Panc1 (cell line): ENCODE data around the gene ZW10. TPM values are rescaled to one million over a fixed set of nuclear protein-coding genes. Genes with fewer than 3 reads are reported as not detected.
A peak's percentile ranks its signal among the peaks of the same experiment; 100 is the strongest.

Experiments
- ATAC-seq: fragments of 200-7000 bp; cut with Tn5 transposase; 2 replicates; pipeline ENCODE4 v1.9.1; 2020; ENCODE audit warnings: mild to moderate bottlenecking, moderate library complexity
- Bru-seq: library from RNA; stranded (reverse); fragments of 400-500 nt; gene quantifications from one replicate; lab custom pipeline; 2021; lab: Mats Ljungman, UMichigan
- BruChase-seq, 2 experiments: library from RNA; stranded (reverse); fragments of 400-500 nt; gene quantifications; one replicate each; lab custom pipeline; 2021; lab: Mats Ljungman, UMichigan
- BruUV-seq: library from RNA; stranded (reverse); fragments of 400-500 nt; replicated peaks from 2 replicates; lab custom pipeline; 2021; lab: Mats Ljungman, UMichigan
- CTCF ChIA-PET: fragments of 300-600 bp; sonication (Branson Sonifier 250); formaldehyde crosslinking; loops from one replicate; lab custom pipeline; 2022; ENCODE audit warnings: antibody characterized with exemption; lab: Charles Lee
- POLR2A ChIA-PET: fragments of 300-600 bp; sonication (Branson Sonifier 250); formaldehyde crosslinking; loops from one replicate; lab custom pipeline; 2022; ENCODE audit warnings: antibody characterized with exemption; lab: Charles Lee
- DNase-seq: peaks from one replicate; pipeline ENCODE4 v3.0.0-alpha.2; 2010; ENCODE audit warnings: low read depth, low spot score
- H3K27ac ChIP-seq: 2 replicates; pipeline ENCODE4 v1.5.1; 2011; ENCODE audit warnings: mild to moderate bottlenecking, low read length, inconsistent platforms
- H3K27me3 ChIP-seq: fragments of 200-500 bp; sonication (Bioruptor generic); 2 replicates; pipeline ENCODE4 v1.6.0; 2014; ENCODE audit warnings: low read length, inconsistent platforms; ENCODE audit not compliant: control insufficient read depth, insufficient read depth
- H3K36me3 ChIP-seq: fragments of 200-500 bp; sonication (Bioruptor generic); 2 replicates; pipeline ENCODE4 v1.5.1; 2014; ENCODE audit warnings: inconsistent platforms, mild to moderate bottlenecking, low read length, moderate library complexity; ENCODE audit not compliant: control insufficient read depth, insufficient read depth
- H3K4me1 ChIP-seq: 2 replicates; pipeline ENCODE4 v1.5.1; 2011; ENCODE audit warnings: inconsistent platforms, mild to moderate bottlenecking, low read length, moderate library complexity; ENCODE audit not compliant: control insufficient read depth, insufficient read depth
- H3K4me3 ChIP-seq, 2 experiments: 2 replicates each; pipeline ENCODE4 v1.5.1; 2011 to 2012; ENCODE audit warnings: low read depth in 2 of 2, low read length in 2 of 2, mild to moderate bottlenecking in 2 of 2, inconsistent platforms in 1 of 2, moderate library complexity in 1 of 2
- H3K9me3 ChIP-seq: fragments of 200-500 bp; sonication (Bioruptor generic); 2 replicates; pipeline ENCODE4 v1.5.1; 2014; ENCODE audit warnings: low read depth, mild to moderate bottlenecking, inconsistent platforms, low read length, moderate library complexity; ENCODE audit not compliant: control insufficient read depth, insufficient read depth
- POLR2AphosphoS5 ChIP-seq: IDR thresholded peaks from 2 replicates; pipeline ENCODE4 v1.6.1; 2012; ENCODE audit warnings: mild to moderate bottlenecking, low read depth, low read length, moderate library complexity
- SIN3A ChIP-seq: IDR thresholded peaks from 2 replicates; pipeline ENCODE4 v1.6.1; 2012; ENCODE audit warnings: low read depth, mild to moderate bottlenecking, low read length, moderate library complexity, borderline replicate concordance; ENCODE audit not compliant: insufficient read depth
- TCF7L2 ChIP-seq: IDR thresholded peaks from 2 replicates; pipeline ENCODE4 v1.6.1; 2011; ENCODE audit warnings: mild to moderate bottlenecking, low read depth, low read length, inconsistent platforms
- in situ Hi-C: cut with HindIII; loops from 2 replicates; pipeline ENCODE4 v1.10.0; 2016; ENCODE audit warnings: low sequenced_read_pairs, low pct_unique_long_range_greater_than_20kb
- intact Hi-C: fragments of 100-400 bp; cut with micrococcal nuclease; formaldehyde crosslinking; loops from one replicate; pipeline ENCODE4 v1.10.0; 2022; ENCODE audit not compliant: unreplicated experiment
- long read RNA-seq: library from polyadenylated mRNA; unstranded; transcript quantifications from one replicate; pipeline ENCODE4 v2.0.0, GENCODE V29; 2021; ENCODE audit not compliant: unreplicated experiment
- polyA plus RNA-seq: library from polyadenylated mRNA; unstranded; fragments of >200 nt; gene quantifications from one replicate; pipeline ENCODE4 v1.2.1, GENCODE V29; 2012; ENCODE audit warnings: missing spikeins; ENCODE audit not compliant: insufficient read length
- total RNA-seq: library from RNA; stranded (reverse); gene quantifications from one replicate; pipeline ENCODE4 v1.2.1, GENCODE V29; 2021; ENCODE audit not compliant: unreplicated experiment
- TF ChIP-seq, protein P1 (sequence below), 2 experiments: IDR thresholded peaks; 2 replicates each; pipeline ENCODE4 v1.6.1; 2011 to 2012; ENCODE audit warnings: low read depth in 2 of 2, control low read depth in 1 of 2, low read length in 1 of 2, mild to moderate bottlenecking in 1 of 2, moderate library complexity in 1 of 2; ENCODE audit not compliant: insufficient read depth in 1 of 2
- TF ChIP-seq, protein P2 (sequence below): fragments of 450-650 bp; IDR thresholded peaks from 2 replicates; pipeline ENCODE4 v1.5.1; 2017; ENCODE audit warnings: mild to moderate bottlenecking

Gene ZW10, protein sequence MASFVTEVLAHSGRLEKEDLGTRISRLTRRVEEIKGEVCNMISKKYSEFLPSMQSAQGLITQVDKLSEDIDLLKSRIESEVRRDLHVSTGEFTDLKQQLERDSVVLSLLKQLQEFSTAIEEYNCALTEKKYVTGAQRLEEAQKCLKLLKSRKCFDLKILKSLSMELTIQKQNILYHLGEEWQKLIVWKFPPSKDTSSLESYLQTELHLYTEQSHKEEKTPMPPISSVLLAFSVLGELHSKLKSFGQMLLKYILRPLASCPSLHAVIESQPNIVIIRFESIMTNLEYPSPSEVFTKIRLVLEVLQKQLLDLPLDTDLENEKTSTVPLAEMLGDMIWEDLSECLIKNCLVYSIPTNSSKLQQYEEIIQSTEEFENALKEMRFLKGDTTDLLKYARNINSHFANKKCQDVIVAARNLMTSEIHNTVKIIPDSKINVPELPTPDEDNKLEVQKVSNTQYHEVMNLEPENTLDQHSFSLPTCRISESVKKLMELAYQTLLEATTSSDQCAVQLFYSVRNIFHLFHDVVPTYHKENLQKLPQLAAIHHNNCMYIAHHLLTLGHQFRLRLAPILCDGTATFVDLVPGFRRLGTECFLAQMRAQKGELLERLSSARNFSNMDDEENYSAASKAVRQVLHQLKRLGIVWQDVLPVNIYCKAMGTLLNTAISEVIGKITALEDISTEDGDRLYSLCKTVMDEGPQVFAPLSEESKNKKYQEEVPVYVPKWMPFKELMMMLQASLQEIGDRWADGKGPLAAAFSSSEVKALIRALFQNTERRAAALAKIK
- total RNA-seq (31.5 TPM), Bru-seq, nascent RNA (percentile 90 among the genes with signal in this experiment), BruChase-seq, experiment 1, labeled RNA remaining after a 2-hour chase (percentile 79 among the genes with signal in this experiment), BruChase-seq, experiment 2, labeled RNA remaining after a 6-hour chase (percentile 86 among the genes with signal in this experiment)
- 15.7 TPM for polyA plus RNA-seq
- long read RNA-seq, transcript ZW10-201 (16 exons, 2,992 nt), result major isoform, 71 of 91 reads
- long read RNA-seq, partial matches to known transcripts, result 8 of 91 reads
- long read RNA-seq, other reads (novel, unspliced or antisense), result 10 of 91 reads

DNA sequence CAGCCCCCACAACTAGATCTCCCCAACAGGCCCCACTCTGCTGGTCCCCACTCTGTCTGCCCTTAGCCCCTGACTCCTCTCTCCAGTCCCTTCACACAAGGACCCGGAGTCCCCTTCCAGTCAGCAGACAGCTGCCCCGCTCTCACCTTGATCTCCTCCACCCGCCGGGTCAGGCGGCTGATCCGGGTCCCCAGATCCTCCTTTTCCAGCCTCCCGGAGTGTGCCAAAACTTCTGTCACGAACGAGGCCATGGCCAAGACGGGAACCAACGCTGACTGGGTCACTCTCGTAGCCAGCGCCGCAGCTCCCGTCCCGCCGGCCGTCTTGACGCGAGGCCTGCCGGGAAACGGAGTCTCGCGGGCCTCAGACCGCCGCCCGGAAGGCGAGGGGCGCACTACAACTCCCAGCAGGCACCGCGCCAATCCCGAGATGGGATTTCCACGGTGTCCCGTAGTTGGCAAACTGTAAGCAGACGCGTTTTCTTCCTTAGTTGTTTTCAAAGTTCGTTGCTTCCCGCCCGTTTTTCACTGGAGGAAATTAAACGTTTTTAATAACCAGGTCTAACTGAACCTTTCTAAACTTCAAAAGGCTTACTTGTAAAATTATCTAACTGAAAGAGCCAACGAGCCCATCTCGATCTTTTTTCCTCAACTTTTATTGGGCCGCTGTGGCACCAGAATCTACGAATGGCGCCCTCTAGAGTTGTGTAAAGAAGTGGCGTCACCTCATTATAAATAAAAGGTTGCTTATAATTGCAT lies at the start of gene ZW10:
Gene ZW10, minus strand, starts transcription at position 277 of the 758 bp plus-strand sequence. Its CDS starts 26 bp downstream, at position 251.
- POLR2A ChIA-PET, result no interaction called here
- H3K27ac ChIP-seq, result peak within 1 kb of the TSS; percentile 98
- H3K36me3 ChIP-seq, result no peaks in the 10 kb centered on the region; the same call in 1 of the 2 replicates
- peak within 1 kb of the TSS; percentile 94 to 99 for H3K4me3 ChIP-seq
- no TSS peak for BruUV-seq
- in situ Hi-C loops, result no loop called here
- intact Hi-C loops, result no loop called here
- peaks cover 4% of the 10 kb centered on the region for H3K27me3 ChIP-seq
- DNase-seq (peak; percentile 91), ATAC-seq (peak; percentile 100)
- no peaks in the 10 kb centered on the region for H3K9me3 ChIP-seq
- peaks cover 4% of the 10 kb centered on the region for H3K4me1 ChIP-seq
- TF ChIP-seq SIN3A, result peak; percentile 88; the same call in 1 of the 2 replicates
- TF ChIP-seq, protein P1, sequence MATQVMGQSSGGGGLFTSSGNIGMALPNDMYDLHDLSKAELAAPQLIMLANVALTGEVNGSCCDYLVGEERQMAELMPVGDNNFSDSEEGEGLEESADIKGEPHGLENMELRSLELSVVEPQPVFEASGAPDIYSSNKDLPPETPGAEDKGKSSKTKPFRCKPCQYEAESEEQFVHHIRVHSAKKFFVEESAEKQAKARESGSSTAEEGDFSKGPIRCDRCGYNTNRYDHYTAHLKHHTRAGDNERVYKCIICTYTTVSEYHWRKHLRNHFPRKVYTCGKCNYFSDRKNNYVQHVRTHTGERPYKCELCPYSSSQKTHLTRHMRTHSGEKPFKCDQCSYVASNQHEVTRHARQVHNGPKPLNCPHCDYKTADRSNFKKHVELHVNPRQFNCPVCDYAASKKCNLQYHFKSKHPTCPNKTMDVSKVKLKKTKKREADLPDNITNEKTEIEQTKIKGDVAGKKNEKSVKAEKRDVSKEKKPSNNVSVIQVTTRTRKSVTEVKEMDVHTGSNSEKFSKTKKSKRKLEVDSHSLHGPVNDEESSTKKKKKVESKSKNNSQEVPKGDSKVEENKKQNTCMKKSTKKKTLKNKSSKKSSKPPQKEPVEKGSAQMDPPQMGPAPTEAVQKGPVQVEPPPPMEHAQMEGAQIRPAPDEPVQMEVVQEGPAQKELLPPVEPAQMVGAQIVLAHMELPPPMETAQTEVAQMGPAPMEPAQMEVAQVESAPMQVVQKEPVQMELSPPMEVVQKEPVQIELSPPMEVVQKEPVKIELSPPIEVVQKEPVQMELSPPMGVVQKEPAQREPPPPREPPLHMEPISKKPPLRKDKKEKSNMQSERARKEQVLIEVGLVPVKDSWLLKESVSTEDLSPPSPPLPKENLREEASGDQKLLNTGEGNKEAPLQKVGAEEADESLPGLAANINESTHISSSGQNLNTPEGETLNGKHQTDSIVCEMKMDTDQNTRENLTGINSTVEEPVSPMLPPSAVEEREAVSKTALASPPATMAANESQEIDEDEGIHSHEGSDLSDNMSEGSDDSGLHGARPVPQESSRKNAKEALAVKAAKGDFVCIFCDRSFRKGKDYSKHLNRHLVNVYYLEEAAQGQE (IDR thresholded peaks at IDR 0.05; ENCODE audit: insufficient read depth in 1 of 2, low read depth in 2 of 2, low read length in 1 of 2), result no peak
- TF ChIP-seq, protein P2, sequence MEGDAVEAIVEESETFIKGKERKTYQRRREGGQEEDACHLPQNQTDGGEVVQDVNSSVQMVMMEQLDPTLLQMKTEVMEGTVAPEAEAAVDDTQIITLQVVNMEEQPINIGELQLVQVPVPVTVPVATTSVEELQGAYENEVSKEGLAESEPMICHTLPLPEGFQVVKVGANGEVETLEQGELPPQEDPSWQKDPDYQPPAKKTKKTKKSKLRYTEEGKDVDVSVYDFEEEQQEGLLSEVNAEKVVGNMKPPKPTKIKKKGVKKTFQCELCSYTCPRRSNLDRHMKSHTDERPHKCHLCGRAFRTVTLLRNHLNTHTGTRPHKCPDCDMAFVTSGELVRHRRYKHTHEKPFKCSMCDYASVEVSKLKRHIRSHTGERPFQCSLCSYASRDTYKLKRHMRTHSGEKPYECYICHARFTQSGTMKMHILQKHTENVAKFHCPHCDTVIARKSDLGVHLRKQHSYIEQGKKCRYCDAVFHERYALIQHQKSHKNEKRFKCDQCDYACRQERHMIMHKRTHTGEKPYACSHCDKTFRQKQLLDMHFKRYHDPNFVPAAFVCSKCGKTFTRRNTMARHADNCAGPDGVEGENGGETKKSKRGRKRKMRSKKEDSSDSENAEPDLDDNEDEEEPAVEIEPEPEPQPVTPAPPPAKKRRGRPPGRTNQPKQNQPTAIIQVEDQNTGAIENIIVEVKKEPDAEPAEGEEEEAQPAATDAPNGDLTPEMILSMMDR, result peak; percentile 93
- peak; percentile 80 for TF ChIP-seq POLR2AphosphoS5
- CTCF ChIA-PET, result interaction anchor here (1.0 kb wide), 1 partner anchor 484 kb away, joined by 4 read pairs; no protein-coding TSS in a partner anchor

DNA sequence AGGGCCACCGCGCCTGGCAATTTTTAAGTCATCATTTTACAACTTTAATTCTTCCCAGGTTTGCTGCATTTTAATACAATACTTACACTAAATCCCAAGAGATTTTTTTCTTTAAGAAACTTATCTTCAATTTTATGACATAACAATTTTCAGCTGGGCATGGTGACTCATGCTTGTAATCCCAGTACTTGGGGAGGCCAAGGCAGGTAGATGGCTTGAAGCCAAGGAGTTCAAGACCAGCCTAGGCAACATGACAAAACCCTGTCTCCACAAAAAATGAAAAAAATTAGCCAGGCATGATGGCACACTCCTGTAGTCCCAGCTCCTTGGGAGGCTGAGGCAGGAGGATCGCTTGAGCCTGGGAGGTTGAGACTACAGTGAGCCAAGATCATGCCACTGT lies 44.9 kb upstream of the ZW10 start:
- ATAC-seq (no peak), DNase-seq (no peak)
- no peak for TF ChIP-seq SIN3A
- TF ChIP-seq, protein P1 (IDR thresholded peaks at IDR 0.05; ENCODE audit: insufficient read depth in 1 of 2, low read depth in 2 of 2, low read length in 1 of 2), result no peak
- TF ChIP-seq POLR2AphosphoS5, result no peak
- TF ChIP-seq TCF7L2, result no peak
- TF ChIP-seq, protein P2, result no peak
- Histone ChIP-seq H3K9me3 (no peaks in the 10 kb centered on the region), H3K27me3 (no peaks in the 10 kb centered on the region), H3K4me3 (no peak overlapping the region), H3K36me3 (peaks cover 8% of the 10 kb centered on the region; the same call in 1 of the 2 replicates), H3K4me1 (no peaks in the 10 kb centered on the region), H3K27ac (no peak overlapping the region)
- ChIA-PET CTCF (interaction anchor here (0.7 kb wide), 1 partner anchor 454 kb away, joined by 5 read pairs; no protein-coding TSS in a partner anchor), POLR2A (no interaction called here)
- no TSS peak for BruUV-seq
- in situ Hi-C loops, result no loop called here
- intact Hi-C loops, result no loop called here
